ACC112 (cell line): ENCODE measurements around the gene SARS1.
A peak's percentile ranks its signal among the peaks of the same experiment; 100 is the strongest.

Experiments
- H2AFZ ChIP-seq: fragments of 200-600 bp; sonication (generic); one replicate; pipeline ENCODE4 v1.6.0; 2017; ENCODE audit warnings: antibody characterized with exemption, low read length; ENCODE audit not compliant: unreplicated experiment
- H3K27ac ChIP-seq: fragments of 200-600 bp; sonication (generic); 2 replicates; pipeline ENCODE4 v1.5.1; 2014; ENCODE audit warnings: low read depth, mild to moderate bottlenecking, antibody characterized with exemption, low read length, moderate library complexity
- H3K27me3 ChIP-seq: fragments of 200-600 bp; sonication (generic); 2 replicates; pipeline ENCODE4 v1.6.1; 2014; ENCODE audit warnings: mild to moderate bottlenecking, antibody characterized with exemption, low read length, moderate library complexity, mixed read lengths; ENCODE audit not compliant: insufficient read depth
- H3K36me3 ChIP-seq: fragments of 200-600 bp; sonication (generic); 2 replicates; pipeline ENCODE4 v1.6.1; 2016; ENCODE audit warnings: mild to moderate bottlenecking, antibody characterized with exemption, low read length, moderate library complexity, mixed read lengths; ENCODE audit not compliant: insufficient read depth
- H3K4me1 ChIP-seq: fragments of 200-600 bp; sonication (generic); one replicate; pipeline ENCODE4 v1.6.1; 2016; ENCODE audit warnings: low read length, mixed read lengths; ENCODE audit not compliant: insufficient read depth, unreplicated experiment, control insufficient read depth
- H3K4me3 ChIP-seq: fragments of 200-600 bp; sonication (generic); 2 replicates; pipeline ENCODE4 v1.5.1; 2014; ENCODE audit warnings: mild to moderate bottlenecking, low read depth, low read length
- H3K79me2 ChIP-seq: fragments of 200-600 bp; sonication (generic); one replicate; pipeline ENCODE4 v1.6.0; 2016; ENCODE audit warnings: low read length; ENCODE audit not compliant: control insufficient read depth, unreplicated experiment, insufficient read depth

SARS1 gene

GRCh38 chr1:109193653-109194590 is 19.8 kb upstream of the SARS1 start:
- no peak overlapping the region for H3K27ac ChIP-seq
- H2AFZ ChIP-seq, result no peak overlapping the region
- H3K4me3 ChIP-seq, result no peak overlapping the region
- H3K4me1 ChIP-seq, result peaks cover 15% of the 10 kb centered on the region
- H3K27me3 ChIP-seq, result 0 out of 2 replicates have a peak, but pooled peaks cover 5% of the 10 kb centered on the region
- H3K36me3 ChIP-seq, result no peaks in the 10 kb centered on the region
- no peaks in the 10 kb centered on the region for H3K79me2 ChIP-seq

- Histone ChIP-seq H3K4me3 (peak overlapping the region; percentile 3; the same call in 1 of the 2 replicates), H3K27ac (peak overlapping the region; percentile 76)
Measured at GRCh38 chr1:109197158-109198042, 16.3 kb upstream of the SARS1 start.

GRCh38 chr1:109198043-109198695 is 15.5 kb upstream of the SARS1 start:
- Histone ChIP-seq H3K79me2 (no peaks in the 10 kb centered on the region), H3K4me1 (peaks cover 21% of the 10 kb centered on the region), H3K27ac (peak overlapping the region; percentile 76), H2AFZ (no peak overlapping the region), H3K36me3 (no peaks in the 10 kb centered on the region), H3K27me3 (no peaks in the 10 kb centered on the region), H3K4me3 (peak overlapping the region; percentile 3; the same call in 1 of the 2 replicates)

More at GRCh38 chr1:109197158-109198042, 16.3 kb upstream of the SARS1 start:
- H3K27me3 ChIP-seq, result no peaks in the 10 kb centered on the region
- peaks cover 21% of the 10 kb centered on the region for H3K4me1 ChIP-seq
- H3K36me3 ChIP-seq, result no peaks in the 10 kb centered on the region
- no peaks in the 10 kb centered on the region for H3K79me2 ChIP-seq
- H2AFZ ChIP-seq, result no peak overlapping the region

- Histone ChIP-seq H3K27ac (peak overlapping the region; percentile 76; the same call in 1 of the 2 replicates), H2AFZ (no peak overlapping the region), H3K4me3 (no peak overlapping the region), H3K27me3 (no peaks in the 10 kb centered on the region), H3K36me3 (no peaks in the 10 kb centered on the region), H3K79me2 (no peaks in the 10 kb centered on the region), H3K4me1 (peaks cover 21% of the 10 kb centered on the region)
Measured at GRCh38 chr1:109198745-109199144, 15.0 kb upstream of the SARS1 start.

- Histone ChIP-seq H3K27me3 (no peaks in the 10 kb centered on the region), H3K36me3 (no peaks in the 10 kb centered on the region), H3K79me2 (no peaks in the 10 kb centered on the region), H3K27ac (no peak overlapping the region), H2AFZ (no peak overlapping the region), H3K4me1 (peaks cover 21% of the 10 kb centered on the region), H3K4me3 (no peak overlapping the region)
Measured at GRCh38 chr1:109199710-109200109, 14.0 kb upstream of the SARS1 start.

GRCh38 chr1:109201123-109201703 is 12.5 kb upstream of the SARS1 start:
- H3K4me1 ChIP-seq, result peaks cover 21% of the 10 kb centered on the region
- no peaks in the 10 kb centered on the region for H3K79me2 ChIP-seq
- no peak overlapping the region for H3K27ac ChIP-seq
- H3K27me3 ChIP-seq, result no peaks in the 10 kb centered on the region
- no peak overlapping the region for H2AFZ ChIP-seq
- H3K36me3 ChIP-seq, result no peaks in the 10 kb centered on the region
- no peak overlapping the region for H3K4me3 ChIP-seq

- Histone ChIP-seq H2AFZ (no peak overlapping the region), H3K36me3 (no peaks in the 10 kb centered on the region), H3K79me2 (no peaks in the 10 kb centered on the region), H3K4me1 (peaks cover 11% of the 10 kb centered on the region), H3K27me3 (no peaks in the 10 kb centered on the region), H3K27ac (no peak overlapping the region), H3K4me3 (no peak overlapping the region)
Measured at GRCh38 chr1:109204484-109204883, 9.2 kb upstream of the SARS1 start.

- peaks cover 10% of the 10 kb centered on the region for H3K4me1 ChIP-seq
- no peaks in the 10 kb centered on the region for H3K27me3 ChIP-seq
- H2AFZ ChIP-seq, result no peak overlapping the region
- no peaks in the 10 kb centered on the region for H3K79me2 ChIP-seq
- no peak overlapping the region for H3K4me3 ChIP-seq
- no peak overlapping the region for H3K27ac ChIP-seq
- H3K36me3 ChIP-seq, result no peaks in the 10 kb centered on the region
Measured at GRCh38 chr1:109206339-109206738, 7.4 kb upstream of the SARS1 start.

GRCh38 chr1:109207467-109208103 is 6.1 kb upstream of the SARS1 start:
- Histone ChIP-seq H3K79me2 (no peaks in the 10 kb centered on the region), H3K4me3 (no peak overlapping the region), H3K27ac (no peak overlapping the region), H3K27me3 (no peaks in the 10 kb centered on the region), H2AFZ (no peak overlapping the region), H3K4me1 (peaks cover 6% of the 10 kb centered on the region), H3K36me3 (no peaks in the 10 kb centered on the region)
